HepG2 (cell line): Measurements from ENCODE around the gene TGFB2. TPM values are rescaled to one million over a fixed set of nuclear protein-coding genes. Genes with fewer than 3 reads are reported as not detected.

Source experiments
- ATAC-seq: fragments of 200-7000 bp; cut with Tn5 transposase; 3 replicates; pipeline ENCODE4 v1.9.1; 2020; ENCODE audit warnings: mild to moderate bottlenecking, moderate library complexity
- BruUV-seq: library from RNA; stranded (reverse); fragments of 400-500 nt; replicated peaks from 2 replicates; lab custom pipeline; 2021; lab: Mats Ljungman, UMichigan
- CTCF ChIA-PET: fragments of 300-600 bp; formaldehyde crosslinking; extraction: SDS; loops from one replicate; lab custom pipeline; 2021; ENCODE audit warnings: low total read pairs, inconsistent platforms, low intra/inter-chr PET ratio; lab: Yijun Ruan, JAX
- POLR2A ChIA-PET: fragments of 350-600 bp; sonication (Branson Sonifier 250); formaldehyde crosslinking; loops from one replicate; lab custom pipeline; 2020; ENCODE audit warnings: antibody characterized with exemption, inconsistent platforms; lab: Yijun Ruan, JAX
- DNase-seq: peaks from one replicate; pipeline ENCODE4 v3.0.0-alpha.2; 2015; ENCODE audit warnings: low spot score
- FAIRE-seq: peaks from 3 replicates; lab custom pipeline; 2011; peaks lifted over from hg19 to GRCh38; lab: Jason Lieb, UNC
- H2AFZ ChIP-seq: one replicate; pipeline ENCODE4 v1.6.1; 2011; ENCODE audit warnings: low read length, inconsistent platforms
- H3K27ac ChIP-seq: fragments of 300-600 bp; 3 replicates; pipeline ENCODE4 v1.8.0; 2011; ENCODE audit warnings: mixed run types, mild to moderate bottlenecking, mixed read lengths, low read length, inconsistent platforms; ENCODE audit not compliant: insufficient read depth; ENCODE audit errors: extremely low read length
- H3K27me3 ChIP-seq, 2 experiments: fragments of 200-600 bp in 1 of 2; 2 replicates in 1 of 2; 3 replicates in 1 of 2; pipeline versions ENCODE4 v1.6.0 to v1.8.0; 2011; ENCODE audit warnings: low read length in 2 of 2, mild to moderate bottlenecking in 2 of 2, moderate library complexity in 2 of 2, inconsistent platforms in 1 of 2; ENCODE audit not compliant: insufficient read depth in 2 of 2, control insufficient read depth in 1 of 2
- H3K36me3 ChIP-seq, 2 experiments: fragments of 200-600 bp in 1 of 2; replicated peaks in 1 of 2; 2 replicates in 1 of 2; 3 replicates in 1 of 2; pipeline versions ENCODE4 v1.5.1 to v1.8.0; 2011; ENCODE audit warnings: low read length in 2 of 2, inconsistent platforms in 1 of 2; ENCODE audit not compliant: insufficient read depth in 2 of 2, control insufficient read depth in 1 of 2
- H3K4me1 ChIP-seq: 2 replicates; pipeline ENCODE4 v1.5.1; 2012; ENCODE audit warnings: low read length, inconsistent platforms; ENCODE audit not compliant: insufficient read depth
- H3K4me2 ChIP-seq: 2 replicates; pipeline ENCODE4 v1.6.0; 2011; ENCODE audit warnings: low read depth, low read length, inconsistent platforms
- H3K4me3 ChIP-seq, 3 experiments: fragments of 200-600 bp in 1 of 3; sonication (generic), shearing (Covaris generic) in 1 of 3; replicated peaks in 1 of 3; 2 replicates each; pipeline ENCODE4 v1.5.1; 2011 to 2016; ENCODE audit warnings: low read length in 3 of 3, inconsistent platforms in 2 of 3, low read depth in 2 of 3, mild to moderate bottlenecking in 2 of 3, control low read depth in 1 of 3, mixed read lengths in 1 of 3; ENCODE audit not compliant: insufficient read depth in 1 of 3
- H3K79me2 ChIP-seq: one replicate; pipeline ENCODE4 v1.6.1; 2011; ENCODE audit warnings: low read length, inconsistent platforms; ENCODE audit not compliant: insufficient read depth
- H3K9ac ChIP-seq: 2 replicates; pipeline ENCODE4 v1.6.0; 2011; ENCODE audit warnings: mild to moderate bottlenecking, low read depth, low read length, inconsistent platforms; ENCODE audit not compliant: insufficient read depth
- H3K9me3 ChIP-seq: 2 replicates; pipeline ENCODE4 v1.5.1; 2012; ENCODE audit warnings: mild to moderate bottlenecking, low read length
- H4K20me1 ChIP-seq: 2 replicates; pipeline ENCODE4 v1.6.0; 2011; ENCODE audit warnings: inconsistent platforms, mild to moderate bottlenecking, low read length, moderate library complexity; ENCODE audit not compliant: insufficient read depth
- ARID3A ChIP-seq: IDR thresholded peaks from 2 replicates; pipeline ENCODE4 v1.6.1; 2012; ENCODE audit warnings: low read depth, low read length, improper control_type of control experiment
- ATM ChIP-seq: fragments of 450-650 bp; IDR thresholded peaks from 2 replicates; pipeline ENCODE4 v1.7.1; 2017; ENCODE audit warnings: mild to moderate bottlenecking, borderline replicate concordance
- CTCF ChIP-seq: sonication (generic); formaldehyde crosslinking; IDR thresholded peaks from 2 replicates; pipeline ENCODE4 v1.5.0; 2020; ENCODE audit warnings: mild to moderate bottlenecking, missing genetic modification reagents, moderate library complexity
- HHEX ChIP-seq: IDR thresholded peaks from 2 replicates; pipeline ENCODE4 v1.6.1; 2016; ENCODE audit warnings: control low read depth
- MAX ChIP-seq: IDR thresholded peaks from 2 replicates; pipeline ENCODE4 v1.6.1; 2012; ENCODE audit warnings: inconsistent platforms
- PCBP1 ChIP-seq: fragments of 200-400 bp; formaldehyde crosslinking; IDR thresholded peaks from 2 replicates; pipeline ENCODE4 v1.6.1; 2017; ENCODE audit warnings: mild to moderate bottlenecking, low read depth, low read length, borderline replicate concordance
- SMAD1 ChIP-seq: sonication (generic); formaldehyde crosslinking; IDR thresholded peaks from 2 replicates; pipeline ENCODE4 v1.4.0; 2020; ENCODE audit warnings: missing genetic modification reagents, low read depth, mild to moderate bottlenecking, borderline replicate concordance
- SMC3 ChIP-seq: IDR thresholded peaks from 2 replicates; pipeline ENCODE4 v1.6.1; 2011; ENCODE audit warnings: low read length, improper control_type of control experiment
- SP2 ChIP-seq: sonication (generic); formaldehyde crosslinking; IDR thresholded peaks from 2 replicates; pipeline ENCODE4 v1.5.1; 2020; ENCODE audit warnings: mild to moderate bottlenecking, missing genetic modification reagents
- STAG1 ChIP-seq: sonication (generic); formaldehyde crosslinking; IDR thresholded peaks from 2 replicates; pipeline ENCODE4 v1.4.0; 2020; ENCODE audit warnings: missing genetic modification reagents
- ZNF740 ChIP-seq: sonication (generic); formaldehyde crosslinking; IDR thresholded peaks from 2 replicates; pipeline ENCODE4 v1.4.0; 2020; ENCODE audit warnings: missing genetic modification reagents
- ZNF841 ChIP-seq: sonication (generic); formaldehyde crosslinking; IDR thresholded peaks from 2 replicates; pipeline ENCODE4 v1.8.1; 2023; ENCODE audit warnings: missing genetic modification reagents, borderline replicate concordance
- WGBS: methylation state at CpG from one replicate; pipeline ENCODE4 v1.1.6; 2017; ENCODE audit warnings: low lambda C conversion rate; 5-methylcytosine and 5-hydroxymethylcytosine counted together
- in situ Hi-C: cut with HindIII; loops from 2 replicates; pipeline ENCODE4 v1.10.0; 2017; ENCODE audit warnings: low pct_unique_long_range_greater_than_20kb; ENCODE audit not compliant: extremely low pct_ligation_motif_present
- intact Hi-C: fragments of 100-400 bp; cut with micrococcal nuclease; formaldehyde crosslinking; loops from one replicate; pipeline ENCODE4 v1.10.0; 2022; ENCODE audit not compliant: unreplicated experiment
- polyA plus RNA-seq, 8 experiments: library from polyadenylated mRNA; depleted of rRNA in 3 of 8; stranded (reverse) in 7 of 8; unstranded in 1 of 8; fragments of >200 nt; fragmentation: Illumina TruSeq in 4 of 8; extraction: Trizol in 4 of 8; gene quantifications; 2 replicates each; pipeline versions ENCODE4 v1.2.1 to v1.2.3, GENCODE V29; 2011 to 2016; ENCODE audit warnings: low read depth in 4 of 8, missing spikeins in 1 of 8, mixed read lengths in 1 of 8; ENCODE audit not compliant: insufficient read depth in 1 of 8
- total RNA-seq, 5 experiments: library from RNA; depleted of rRNA; stranded (reverse); fragments of >200 nt; fragmentation: Illumina TruSeq; extraction: Trizol; gene quantifications; 2 replicates each; pipeline ENCODE4 v1.2.3, GENCODE V29; 2016; ENCODE audit warnings: low read depth in 1 of 5

Gene TGFB2
- total and polyA plus RNA-seq, 2 of the 13 experiments (the other 11 are each of a cell fraction or from before 2014, with no cell fraction given), result 0.07 TPM; not detected in 1

GRCh38 chr1:218339267-218339831 lies 5.8 kb upstream of the TGFB2 start:
- H3K79me2 ChIP-seq, result no peaks in the 10 kb centered on the region
- H3K4me2 ChIP-seq, result no peak overlapping the region
- WGBS, result 20% methylated on average over 1 of the region's 1 CpG
- no peak overlapping the region for H3K9ac ChIP-seq
- H2AFZ ChIP-seq, result no peak overlapping the region
- TF ChIP-seq CTCF (CRISPR knock-in tag) (peak; percentile 58), SMAD1 (CRISPR knock-in tag) (no peak), SMC3 (peak; percentile 41), MAX (no peak), ZNF740 (no peak), ARID3A (peak; percentile 40; the same call in 1 of the 2 replicates), PCBP1 (no peak), STAG1 (CRISPR knock-in tag) (peak; percentile 72), ATM (no peak), HHEX (CRISPR knock-in tag) (no peak), ZNF841 (CRISPR knock-in tag) (no peak), SP2 (CRISPR knock-in tag) (no peak)
- H3K4me1 ChIP-seq, result peaks cover 7% of the 10 kb centered on the region
- H3K27me3 ChIP-seq, result no peaks in the 10 kb centered on the region
- H3K4me3 ChIP-seq, result no peak overlapping the region
- FAIRE-seq, result peak; percentile 66
- CTCF ChIA-PET, result interaction anchor here (1.1 to 1.4 kb wide), 2 partner anchors 182 to 1473 kb away, joined by 3 to 5 read pairs; no protein-coding TSS in a partner anchor
- BruUV-seq, result no TSS peak
- no peak for ATAC-seq
- H3K9me3 ChIP-seq, result no peaks in the 10 kb centered on the region
- no peaks in the 10 kb centered on the region for H4K20me1 ChIP-seq
- DNase-seq, result peak; percentile 19
- in situ Hi-C loops, result loop anchor here (10.0 to 25.0 kb wide), 3 partner anchors 648 to 1225 kb away; no protein-coding TSS in a partner anchor
- no peak overlapping the region for H3K27ac ChIP-seq
- intact Hi-C loops, result loop anchor here (1.0 to 10.0 kb wide), 3 partner anchors 214 to 1473 kb away; no protein-coding TSS in a partner anchor
- POLR2A ChIA-PET, result interaction anchor here (0.6 kb wide), 1 partner anchor 10 kb away, joined by 3 read pairs; no protein-coding TSS in a partner anchor
- H3K36me3 ChIP-seq, result no peaks in the 10 kb centered on the region
